Neural cell (in vitro differentiated cells): ENCODE data around the gene FAM78B. TPM values are rescaled to one million over a fixed set of nuclear protein-coding genes. Genes with fewer than 3 reads are reported as not detected.

Source experiments
- H2AFZ ChIP-seq: fragments of 200-600, 300-800 bp; sonication (generic), shearing (Covaris generic); 2 replicates; pipeline ENCODE4 v1.6.0; 2014; ENCODE audit warnings: low read depth, mild to moderate bottlenecking, antibody characterized with exemption, low read length, moderate library complexity
- H3F3A ChIP-seq: fragments of 200-600 bp; shearing (Covaris generic); 2 replicates; pipeline ENCODE4 v1.6.1; 2016; ENCODE audit warnings: mild to moderate bottlenecking, moderate library complexity, mixed read lengths, antibody characterized with exemption, low read length; ENCODE audit not compliant: insufficient read depth, poor library complexity, severe bottlenecking
- H3K27ac ChIP-seq: fragments of 200-600, 300-800 bp; sonication (generic), shearing (Covaris generic); 2 replicates; pipeline ENCODE4 v1.5.1; 2014; ENCODE audit warnings: mild to moderate bottlenecking, low read length, moderate library complexity
- H3K27me3 ChIP-seq: fragments of 300-800, 200-600 bp; sonication (generic), shearing (Covaris generic); 2 replicates; pipeline ENCODE4 v1.6.0; 2014; ENCODE audit warnings: mild to moderate bottlenecking, low read depth, low read length, moderate library complexity; ENCODE audit not compliant: insufficient read depth
- H3K36me3 ChIP-seq: fragments of 300-800, 200-600 bp; sonication (generic), shearing (Covaris generic); 2 replicates; pipeline ENCODE4 v1.5.1; 2014; ENCODE audit warnings: mild to moderate bottlenecking, antibody characterized with exemption, low read length, moderate library complexity; ENCODE audit not compliant: insufficient read depth
- H3K4me2 ChIP-seq: fragments of 300-800, 200-600 bp; sonication (generic), shearing (Covaris generic); 2 replicates; pipeline ENCODE4 v1.6.0; 2014; ENCODE audit warnings: mild to moderate bottlenecking, low read length
- H3K4me3 ChIP-seq: fragments of 300-800, 200-600 bp; sonication (generic), shearing (Covaris generic); 2 replicates; pipeline ENCODE4 v1.5.1; 2014; ENCODE audit warnings: mild to moderate bottlenecking, low read length, moderate library complexity
- H3K79me2 ChIP-seq: fragments of 200-600 bp; shearing (Covaris generic); replicated peaks from 2 replicates; pipeline ENCODE4 v1.6.0; 2014; ENCODE audit warnings: mild to moderate bottlenecking, low read length, moderate library complexity; ENCODE audit not compliant: insufficient read depth
- H3K9ac ChIP-seq: fragments of 300-800, 200-600 bp; sonication (generic), shearing (Covaris generic); 2 replicates; pipeline ENCODE4 v1.6.1; 2016; ENCODE audit warnings: mild to moderate bottlenecking, low read length, mixed read lengths
- H3K9me2 ChIP-seq: fragments of 200-600 bp; shearing (Covaris generic); 2 replicates; pipeline ENCODE4 v1.6.1; 2016; ENCODE audit warnings: mild to moderate bottlenecking, low read length, mixed read lengths; ENCODE audit not compliant: insufficient read depth
- H3K9me3 ChIP-seq: fragments of 200-600, 300-800 bp; sonication (generic), shearing (Covaris generic); 2 replicates; pipeline ENCODE4 v1.6.1; 2016; ENCODE audit warnings: mild to moderate bottlenecking, mixed run types, low read length, moderate library complexity, mixed read lengths
- H4K20me1 ChIP-seq: fragments of 200-600 bp; shearing (Covaris generic); 2 replicates; pipeline ENCODE4 v1.6.1; 2016; ENCODE audit warnings: mild to moderate bottlenecking, mixed run types; ENCODE audit not compliant: insufficient read depth
- EP300 ChIP-seq: fragments of 450-650 bp; conservative IDR thresholded peaks from 2 replicates; pipeline ENCODE4 v1.6.1; 2014; ENCODE audit warnings: antibody characterized with exemption, mild to moderate bottlenecking, moderate library complexity; ENCODE audit not compliant: poor library complexity, severe bottlenecking
- EZH2 ChIP-seq: fragments of 200-600, 300-800 bp; shearing (Covaris generic), sonication (generic); IDR thresholded peaks from 2 replicates; pipeline ENCODE4 v1.6.1; 2014; ENCODE audit warnings: antibody characterized with exemption, low read length, borderline replicate concordance, mild to moderate bottlenecking; ENCODE audit not compliant: insufficient read depth, poor library complexity, severe bottlenecking
- MXI1 ChIP-seq: fragments of 450-650 bp; conservative IDR thresholded peaks from 2 replicates; pipeline ENCODE4 v1.6.1; 2014; ENCODE audit warnings: antibody characterized with exemption, mild to moderate bottlenecking; ENCODE audit not compliant: poor library complexity, severe bottlenecking
- POLR2AphosphoS5 ChIP-seq: IDR thresholded peaks from 2 replicates; pipeline ENCODE4 v1.6.1; 2012
- RAD21 ChIP-seq: fragments of 450-650 bp; conservative IDR thresholded peaks from 2 replicates; pipeline ENCODE4 v1.6.1; 2014; ENCODE audit warnings: antibody characterized with exemption, mild to moderate bottlenecking, moderate library complexity
- SMC3 ChIP-seq: fragments of 450-650 bp; conservative IDR thresholded peaks from 2 replicates; pipeline ENCODE4 v1.6.1; 2014; ENCODE audit warnings: antibody characterized with exemption, mild to moderate bottlenecking, moderate library complexity; ENCODE audit not compliant: poor library complexity
- TAF1 ChIP-seq: IDR thresholded peaks from 2 replicates; pipeline ENCODE4 v1.6.1; 2012; ENCODE audit warnings: low read depth
- polyA plus RNA-seq: library from polyadenylated mRNA; depleted of rRNA; stranded (reverse); fragments of >200 nt; gene quantifications from 2 replicates; pipeline ENCODE4 v1.2.3, GENCODE V29; 2014
- TF ChIP-seq, protein P1 (sequence below): IDR thresholded peaks from 2 replicates; pipeline ENCODE4 v1.6.1; 2012; ENCODE audit warnings: borderline replicate concordance
- TF ChIP-seq, protein P2 (sequence below): fragments of 450-650 bp; IDR thresholded peaks from 2 replicates; pipeline ENCODE4 v1.5.1; 2014; ENCODE audit warnings: antibody characterized with exemption, mild to moderate bottlenecking, moderate library complexity; ENCODE audit not compliant: poor library complexity, severe bottlenecking

The FAM78B gene
- polyA plus RNA-seq, 1 donor from 2014 or later, result 2.4 TPM

DNA sequence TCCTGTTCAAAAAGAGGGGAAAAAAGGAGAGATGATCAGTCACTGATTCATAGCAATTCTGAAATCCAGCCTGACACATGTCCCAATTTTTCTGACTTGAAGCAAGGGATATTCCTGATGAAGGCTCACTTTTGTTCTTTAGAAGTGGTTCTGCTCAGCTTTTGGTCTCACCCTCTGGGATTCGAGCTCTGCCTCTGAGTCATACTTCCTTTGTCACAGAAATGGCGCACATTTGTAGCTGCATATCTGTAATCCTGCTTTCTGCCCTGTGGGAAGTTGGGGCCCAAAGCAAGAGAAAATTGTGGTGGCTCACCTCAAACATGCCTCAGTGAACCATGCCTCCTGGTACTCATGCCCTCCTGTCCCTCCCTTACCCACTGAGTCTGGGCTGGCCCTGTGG lies 22.3 kb upstream of the FAM78B start:
- Histone ChIP-seq H3K4me3 (no peak overlapping the region), H3K9me2 (no peaks in the 10 kb centered on the region), H3K9me3 (no peaks in the 10 kb centered on the region), H3K27ac (no peak overlapping the region), H3F3A (no peaks in the 10 kb centered on the region), H3K79me2 (no peaks in the 10 kb centered on the region), H4K20me1 (no peaks in the 10 kb centered on the region), H3K9ac (no peak overlapping the region), H3K36me3 (no peaks in the 10 kb centered on the region), H2AFZ (no peak overlapping the region), H3K4me2 (no peak overlapping the region), H3K27me3 (no peaks in the 10 kb centered on the region)
- TF ChIP-seq POLR2AphosphoS5 (no peak), EZH2 (no peak), TAF1 (no peak), EP300 (no peak), SMC3 (no peak)
- TF ChIP-seq, protein P1, sequence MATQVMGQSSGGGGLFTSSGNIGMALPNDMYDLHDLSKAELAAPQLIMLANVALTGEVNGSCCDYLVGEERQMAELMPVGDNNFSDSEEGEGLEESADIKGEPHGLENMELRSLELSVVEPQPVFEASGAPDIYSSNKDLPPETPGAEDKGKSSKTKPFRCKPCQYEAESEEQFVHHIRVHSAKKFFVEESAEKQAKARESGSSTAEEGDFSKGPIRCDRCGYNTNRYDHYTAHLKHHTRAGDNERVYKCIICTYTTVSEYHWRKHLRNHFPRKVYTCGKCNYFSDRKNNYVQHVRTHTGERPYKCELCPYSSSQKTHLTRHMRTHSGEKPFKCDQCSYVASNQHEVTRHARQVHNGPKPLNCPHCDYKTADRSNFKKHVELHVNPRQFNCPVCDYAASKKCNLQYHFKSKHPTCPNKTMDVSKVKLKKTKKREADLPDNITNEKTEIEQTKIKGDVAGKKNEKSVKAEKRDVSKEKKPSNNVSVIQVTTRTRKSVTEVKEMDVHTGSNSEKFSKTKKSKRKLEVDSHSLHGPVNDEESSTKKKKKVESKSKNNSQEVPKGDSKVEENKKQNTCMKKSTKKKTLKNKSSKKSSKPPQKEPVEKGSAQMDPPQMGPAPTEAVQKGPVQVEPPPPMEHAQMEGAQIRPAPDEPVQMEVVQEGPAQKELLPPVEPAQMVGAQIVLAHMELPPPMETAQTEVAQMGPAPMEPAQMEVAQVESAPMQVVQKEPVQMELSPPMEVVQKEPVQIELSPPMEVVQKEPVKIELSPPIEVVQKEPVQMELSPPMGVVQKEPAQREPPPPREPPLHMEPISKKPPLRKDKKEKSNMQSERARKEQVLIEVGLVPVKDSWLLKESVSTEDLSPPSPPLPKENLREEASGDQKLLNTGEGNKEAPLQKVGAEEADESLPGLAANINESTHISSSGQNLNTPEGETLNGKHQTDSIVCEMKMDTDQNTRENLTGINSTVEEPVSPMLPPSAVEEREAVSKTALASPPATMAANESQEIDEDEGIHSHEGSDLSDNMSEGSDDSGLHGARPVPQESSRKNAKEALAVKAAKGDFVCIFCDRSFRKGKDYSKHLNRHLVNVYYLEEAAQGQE, result no peak

DNA sequence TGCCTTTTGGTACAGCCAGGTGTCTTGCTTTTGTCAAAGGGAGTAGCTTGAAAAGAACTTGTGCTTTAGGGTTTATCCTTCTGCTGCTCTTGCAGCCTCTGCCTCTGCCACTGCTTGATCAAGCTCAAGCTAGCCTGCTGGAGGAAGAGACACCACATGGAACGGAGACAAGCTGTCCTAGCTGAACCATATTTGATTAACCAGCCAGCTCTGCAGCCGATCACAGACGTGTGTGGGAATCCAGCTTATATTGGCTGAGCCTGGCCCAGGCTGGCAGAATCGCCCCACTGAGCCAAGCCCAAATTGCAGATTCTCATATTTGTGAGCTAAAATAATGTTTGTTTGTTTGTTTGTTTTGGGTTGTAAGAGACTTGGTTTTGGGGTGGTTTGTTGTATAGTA lies 18.7 kb upstream of the FAM78B start:
- no peaks in the 10 kb centered on the region for H3F3A ChIP-seq
- H3K9ac ChIP-seq, result no peak overlapping the region
- no peak overlapping the region for H3K4me2 ChIP-seq
- TF ChIP-seq EZH2 (no peak), TAF1 (no peak), RAD21 (no peak), EP300 (no peak), POLR2AphosphoS5 (no peak), SMC3 (no peak), MXI1 (no peak)
- TF ChIP-seq, protein P2, sequence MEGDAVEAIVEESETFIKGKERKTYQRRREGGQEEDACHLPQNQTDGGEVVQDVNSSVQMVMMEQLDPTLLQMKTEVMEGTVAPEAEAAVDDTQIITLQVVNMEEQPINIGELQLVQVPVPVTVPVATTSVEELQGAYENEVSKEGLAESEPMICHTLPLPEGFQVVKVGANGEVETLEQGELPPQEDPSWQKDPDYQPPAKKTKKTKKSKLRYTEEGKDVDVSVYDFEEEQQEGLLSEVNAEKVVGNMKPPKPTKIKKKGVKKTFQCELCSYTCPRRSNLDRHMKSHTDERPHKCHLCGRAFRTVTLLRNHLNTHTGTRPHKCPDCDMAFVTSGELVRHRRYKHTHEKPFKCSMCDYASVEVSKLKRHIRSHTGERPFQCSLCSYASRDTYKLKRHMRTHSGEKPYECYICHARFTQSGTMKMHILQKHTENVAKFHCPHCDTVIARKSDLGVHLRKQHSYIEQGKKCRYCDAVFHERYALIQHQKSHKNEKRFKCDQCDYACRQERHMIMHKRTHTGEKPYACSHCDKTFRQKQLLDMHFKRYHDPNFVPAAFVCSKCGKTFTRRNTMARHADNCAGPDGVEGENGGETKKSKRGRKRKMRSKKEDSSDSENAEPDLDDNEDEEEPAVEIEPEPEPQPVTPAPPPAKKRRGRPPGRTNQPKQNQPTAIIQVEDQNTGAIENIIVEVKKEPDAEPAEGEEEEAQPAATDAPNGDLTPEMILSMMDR, result no peak
- TF ChIP-seq, protein P1, result no peak
- no peaks in the 10 kb centered on the region for H3K9me3 ChIP-seq
- peaks cover 4% of the 10 kb centered on the region for H3K27me3 ChIP-seq
- H4K20me1 ChIP-seq, result no peaks in the 10 kb centered on the region
- no peaks in the 10 kb centered on the region for H3K79me2 ChIP-seq
- no peaks in the 10 kb centered on the region for H3K36me3 ChIP-seq
- no peak overlapping the region for H2AFZ ChIP-seq
- H3K4me3 ChIP-seq, result no peak overlapping the region
- no peaks in the 10 kb centered on the region for H3K9me2 ChIP-seq
- no peak overlapping the region for H3K27ac ChIP-seq
